GM10847 (cell line): ENCODE measurements around the gene C1QTNF12.

ENCODE experiments used
- POLR2A ChIP-seq: IDR thresholded peaks from 2 replicates; pipeline ENCODE4 v1.6.1; 2011; ENCODE audit not compliant: insufficient read length; ENCODE audit errors: extremely low read depth

C1QTNF12 gene

GRCh38 chr1:1218524-1219200 lies 27.9 kb downstream of the C1QTNF12 start:
- TF ChIP-seq POLR2A: no peak

GRCh38 chr1:1217621-1218523 lies 28.6 kb downstream of the C1QTNF12 start:
- no peak for TF ChIP-seq POLR2A

GRCh38 chr1:1216770-1217620 lies 29.5 kb downstream of the C1QTNF12 start:
- no peak for TF ChIP-seq POLR2A

- TF ChIP-seq POLR2A: no peak
These were observed 30.5 kb downstream of the C1QTNF12 start for GRCh38 chr1:1215881-1216605.

DNA sequence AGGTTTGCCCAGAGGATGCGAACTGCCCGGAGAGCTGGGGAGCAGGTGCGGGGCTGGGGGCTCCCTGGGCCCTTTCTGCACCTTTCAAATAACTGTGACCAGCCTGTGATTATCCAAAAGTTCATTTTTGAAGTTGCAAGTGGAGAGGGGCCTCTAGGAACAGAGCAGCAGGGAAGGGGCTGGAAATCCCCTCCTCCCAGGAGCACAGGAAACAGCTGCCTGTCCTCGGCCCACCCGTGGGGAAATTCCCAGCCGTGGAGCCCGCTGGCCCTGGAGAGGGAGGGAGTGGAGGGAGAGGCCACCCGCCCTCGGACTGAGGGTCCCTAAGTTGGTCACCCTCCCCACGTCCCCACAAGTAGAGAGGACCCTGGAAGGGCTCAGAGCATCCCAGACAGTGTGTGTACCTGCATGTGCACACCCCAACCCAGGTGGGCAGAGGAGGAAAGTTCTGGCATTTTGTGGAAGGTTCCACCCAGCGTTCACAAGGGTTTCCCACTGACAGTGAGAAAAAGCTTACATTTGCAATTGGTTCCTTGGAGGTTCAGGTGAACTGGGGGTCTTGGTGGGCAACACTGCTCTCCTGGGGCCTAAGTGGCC lies 31.3 kb downstream of the C1QTNF12 start:
- no peak for TF ChIP-seq POLR2A

DNA sequence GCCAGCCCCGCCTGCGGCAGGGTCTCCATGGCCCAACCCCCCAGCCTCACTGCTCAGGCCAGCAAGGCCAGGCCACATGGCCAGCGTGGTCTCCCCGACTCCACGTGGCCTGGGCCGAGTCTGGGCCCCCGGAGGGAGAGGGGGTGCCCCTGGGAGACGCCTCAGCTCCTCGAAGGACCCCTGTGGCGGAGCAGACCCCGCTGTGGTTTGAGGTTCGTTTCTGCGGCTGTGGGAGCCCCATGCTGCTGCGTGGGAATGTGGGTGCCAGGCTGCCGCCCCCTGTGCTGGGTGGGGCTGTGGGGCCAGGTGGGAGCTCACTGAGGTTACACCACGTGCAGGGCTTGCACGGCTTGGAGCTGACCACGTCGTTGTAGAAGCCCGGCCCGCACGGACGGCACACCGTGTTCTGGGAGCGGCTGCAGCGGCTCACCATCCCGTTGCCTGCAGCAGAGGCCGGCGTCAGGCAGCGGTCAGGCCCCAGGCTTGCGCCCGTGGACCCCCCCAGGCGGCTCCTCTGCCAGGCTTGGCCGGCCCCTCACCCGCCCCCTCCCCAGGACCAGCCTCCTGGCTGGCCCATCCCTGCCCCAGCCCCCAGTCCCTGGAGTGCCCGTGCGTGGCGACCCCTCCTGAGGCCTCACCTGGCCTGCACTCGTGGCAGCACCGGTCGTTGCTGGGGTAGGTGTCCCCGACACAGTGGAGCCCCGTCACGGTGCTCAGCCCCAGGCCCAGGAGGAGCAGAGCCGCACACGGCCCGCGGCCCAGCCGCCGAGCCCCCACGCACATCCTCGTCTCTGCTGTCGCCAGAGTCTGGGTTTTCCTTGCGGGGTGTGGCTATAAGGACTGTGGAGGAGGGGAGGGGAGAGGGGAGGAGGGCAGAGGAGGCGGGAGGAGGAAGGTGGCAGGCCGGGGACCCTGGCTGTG lies 32.9 kb downstream of the C1QTNF12 start, which contains the start of gene TNFRSF4:
Gene TNFRSF4 (minus strand): TSS at position 809 of the 921 bp plus-strand sequence. CDS start 26 bp downstream, at position 783.
- TF ChIP-seq POLR2A: no peak

DNA sequence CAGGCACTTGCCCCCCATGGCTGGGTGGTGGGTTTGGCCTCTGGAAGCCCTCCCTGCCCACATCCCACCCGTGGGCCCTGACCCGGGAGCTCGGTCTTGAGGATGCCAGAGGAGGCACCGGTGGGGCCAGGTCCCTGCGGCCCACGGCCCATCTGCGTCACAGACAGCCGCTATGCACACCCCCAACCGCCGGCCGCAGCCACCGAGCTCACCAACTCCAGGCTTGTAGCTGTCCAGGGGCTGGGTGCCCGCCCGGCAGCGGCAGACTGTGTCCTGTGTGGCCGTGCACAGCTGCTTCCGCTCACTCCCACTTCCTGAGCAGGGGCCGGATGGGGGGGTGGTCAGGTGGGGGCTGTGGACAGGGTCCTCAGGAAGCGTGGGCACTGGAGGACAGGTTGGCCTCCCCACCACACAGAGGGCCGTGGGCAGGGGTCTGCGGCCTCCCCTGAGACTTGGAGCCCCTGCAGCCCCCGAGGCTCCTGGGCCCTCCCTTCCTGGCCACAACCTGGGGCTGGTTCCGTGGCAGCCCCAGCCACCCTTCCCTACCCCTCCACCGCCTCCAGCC lies 33.7 kb downstream of the C1QTNF12 start:
- TF ChIP-seq POLR2A: no peak

GRCh38 chr1:1211541-1212441 lies 34.7 kb downstream of the C1QTNF12 start:
- TF ChIP-seq POLR2A: no peak

GRCh38 chr1:1210726-1211540 lies 35.6 kb downstream of the C1QTNF12 start:
- TF ChIP-seq POLR2A: no peak

DNA sequence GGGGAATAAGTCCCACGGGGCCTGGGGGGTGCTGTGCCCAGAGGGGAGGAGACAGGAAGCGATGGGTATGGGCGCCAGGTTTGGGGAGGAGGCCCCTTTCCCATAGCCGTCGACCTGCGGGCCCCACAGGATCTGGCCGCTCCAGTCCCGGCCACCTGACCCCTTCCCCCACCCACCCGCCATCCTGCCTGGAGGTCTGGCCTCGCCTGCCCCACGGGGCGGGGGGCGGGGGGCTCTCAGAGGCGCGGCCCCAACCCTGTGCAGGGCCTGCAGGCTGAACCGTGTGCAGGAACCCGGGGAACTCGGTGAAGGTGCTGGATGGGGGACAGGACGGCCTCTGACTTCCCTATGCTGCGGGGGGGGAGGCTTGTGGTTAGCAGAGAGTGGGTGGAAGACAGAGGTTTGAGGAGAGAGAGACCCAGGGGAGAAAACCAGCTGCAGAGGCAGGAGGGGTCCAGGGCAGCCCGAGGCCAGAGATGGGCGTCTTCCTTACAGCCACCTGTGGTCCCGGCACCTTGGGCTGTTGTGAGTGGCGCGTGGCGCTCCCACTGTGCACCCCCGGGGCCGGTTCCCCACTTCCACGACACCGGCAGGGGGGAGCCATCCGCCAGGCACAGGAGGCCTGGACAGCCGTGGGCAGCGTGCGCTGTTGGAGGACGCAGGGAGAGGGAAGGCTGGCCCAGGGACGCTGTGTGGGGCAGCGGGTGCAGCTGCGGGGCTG lies 37.6 kb downstream of the C1QTNF12 start:
- TF ChIP-seq POLR2A: no peak

GRCh38 chr1:1207571-1207892 lies 39.0 kb downstream of the C1QTNF12 start:
- TF ChIP-seq POLR2A: no peak
